Smooth muscle cell (in vitro differentiated cells): Measurements from ENCODE around the gene MYL11. TPM values are rescaled to one million over a fixed set of nuclear protein-coding genes. Genes with fewer than 3 reads are reported as not detected.
A peak's percentile ranks its signal among the peaks of the same experiment; 100 is the strongest.

Experiments
- DNase-seq: peaks from one replicate; lab custom pipeline; 2025; ENCODE audit not compliant: unreplicated experiment; lab: John Stamatoyannopoulos, UW
- H2AFZ ChIP-seq: fragments of 200-600 bp; sonication (generic); 2 replicates; pipeline ENCODE4 v1.6.0; 2016; ENCODE audit warnings: antibody characterized with exemption, low read depth, mild to moderate bottlenecking
- H3F3A ChIP-seq: fragments of 200-600 bp; sonication (generic); 2 replicates; pipeline ENCODE4 v1.6.0; 2017; ENCODE audit warnings: antibody characterized with exemption, low read depth
- H3K27ac ChIP-seq: fragments of 200-600 bp; sonication (generic); 2 replicates; pipeline ENCODE4 v1.5.1; 2016; ENCODE audit warnings: low read depth, mild to moderate bottlenecking
- H3K27me3 ChIP-seq: fragments of 200-600 bp; sonication (generic); 2 replicates; pipeline ENCODE4 v1.6.1; 2016; ENCODE audit warnings: low read depth, mild to moderate bottlenecking
- H3K36me3 ChIP-seq: fragments of 200-600 bp; sonication (generic); 2 replicates; pipeline ENCODE4 v1.5.1; 2016; ENCODE audit warnings: low read depth
- H3K4me1 ChIP-seq: fragments of 200-600 bp; sonication (generic); 2 replicates; pipeline ENCODE4 v1.5.1; 2016; ENCODE audit warnings: low read depth
- H3K4me2 ChIP-seq: fragments of 200-600 bp; sonication (generic); 2 replicates; pipeline ENCODE4 v1.6.0; 2016; ENCODE audit warnings: mild to moderate bottlenecking
- H3K4me3 ChIP-seq: fragments of 200-600 bp; sonication (generic); 2 replicates; pipeline ENCODE4 v1.5.1; 2016; ENCODE audit warnings: mild to moderate bottlenecking
- H3K79me2 ChIP-seq: fragments of 200-600 bp; sonication (generic); 2 replicates; pipeline ENCODE4 v1.6.0; 2016; ENCODE audit warnings: low read depth, mild to moderate bottlenecking
- H3K9ac ChIP-seq: fragments of 200-600 bp; sonication (generic); 2 replicates; pipeline ENCODE4 v1.6.0; 2016; ENCODE audit warnings: low read depth
- H3K9me3 ChIP-seq: fragments of 200-600 bp; sonication (generic); replicated peaks from 2 replicates; pipeline ENCODE4 v1.5.1; 2016; ENCODE audit warnings: low read depth
- H4K20me1 ChIP-seq: fragments of 200-600 bp; sonication (generic); 2 replicates; pipeline ENCODE4 v1.6.0; 2016; ENCODE audit warnings: low read depth
- CTCF ChIP-seq: fragments of 200-600 bp; sonication (generic); IDR thresholded peaks from 2 replicates; pipeline ENCODE4 v1.5.1; 2017; ENCODE audit warnings: borderline replicate concordance, mild to moderate bottlenecking, antibody characterized with exemption; ENCODE audit not compliant: insufficient read depth, poor library complexity, severe bottlenecking
- WGBS: methylation state at CpG from one replicate; pipeline ENCODE4 v1.1.7; 2016; ENCODE audit warnings: low lambda C conversion rate; 5-methylcytosine and 5-hydroxymethylcytosine counted together
- polyA plus RNA-seq: library from polyadenylated mRNA; unstranded; fragments of >200 nt; fragmentation: Nextera tagmentation; extraction: Ambion mirVana; gene quantifications from 2 replicates; pipeline ENCODE4 v1.2.1, GENCODE V29; 2016
- total RNA-seq: library from RNA; depleted of rRNA; stranded (reverse); fragments of >200 nt; gene quantifications from 2 replicates; pipeline ENCODE4 v1.2.3, GENCODE V29; 2014

MYL11 gene
- total and polyA plus RNA-seq, 2 experiments from 2014 or later = 3.6 TPM; not detected in 1

DNA sequence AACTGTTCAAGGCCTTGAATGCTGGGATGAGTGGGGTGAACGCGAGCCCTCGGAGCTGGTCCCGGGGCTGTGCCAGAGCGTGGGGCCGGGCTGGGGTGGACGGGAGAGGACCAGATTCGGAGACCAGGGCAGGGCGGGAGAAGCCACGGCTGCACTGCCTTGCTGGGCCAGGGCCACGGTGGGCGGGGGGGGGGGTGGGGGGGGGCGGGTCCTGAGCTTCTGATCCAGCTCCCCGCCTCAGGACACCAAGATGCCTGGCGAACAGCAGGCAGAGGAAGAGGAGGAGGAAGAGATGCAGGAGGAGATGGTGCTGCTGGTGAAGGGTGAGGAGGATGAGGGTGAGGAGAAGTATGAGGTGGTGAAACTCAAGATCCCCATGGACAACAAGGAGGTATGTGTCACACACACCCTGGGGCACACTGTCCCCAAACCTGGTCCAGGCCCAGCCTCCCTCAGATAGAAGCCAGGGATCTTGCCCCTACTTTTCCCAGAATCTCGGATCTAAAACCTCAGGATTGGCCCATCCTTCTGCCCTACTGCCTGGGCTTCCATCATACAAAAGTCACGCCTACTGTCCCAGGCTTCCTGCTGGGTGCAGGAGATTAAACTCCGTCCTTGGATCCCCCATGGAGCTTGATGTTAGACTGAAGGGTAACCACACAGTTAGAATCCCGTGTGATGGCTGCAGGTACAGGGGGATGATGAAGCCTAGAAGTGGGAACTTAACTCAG is 33.4 kb downstream of the MYL11 start:
- Histone ChIP-seq H3K4me1 (peaks cover 6% of the 10 kb centered on the region), H3K4me2 (peak overlapping the region; percentile 84), H3K36me3 (no peaks in the 10 kb centered on the region), H3K9me3 (no peaks in the 10 kb centered on the region), H4K20me1 (peaks cover 5% of the 10 kb centered on the region), H2AFZ (peak overlapping the region; percentile 82), H3K27ac (peak overlapping the region; percentile 84), H3K79me2 (peaks cover 16% of the 10 kb centered on the region), H3K9ac (peak overlapping the region; percentile 77), H3K4me3 (peak overlapping the region; percentile 80), H3F3A (peaks cover 10% of the 10 kb centered on the region), H3K27me3 (no peaks in the 10 kb centered on the region)
- DNase-seq = no peak
- no peak for TF ChIP-seq CTCF
- 32% methylated on average over 9 of the region's 19 CpGs for WGBS

- Histone ChIP-seq H3K36me3 (no peaks in the 10 kb centered on the region), H3K27me3 (no peaks in the 10 kb centered on the region), H3K4me3 (no peak overlapping the region), H3F3A (peaks cover 10% of the 10 kb centered on the region), H3K9me3 (no peaks in the 10 kb centered on the region), H4K20me1 (peaks cover 12% of the 10 kb centered on the region), H3K27ac (no peak overlapping the region), H3K79me2 (peaks cover 16% of the 10 kb centered on the region), H2AFZ (no peak overlapping the region), H3K9ac (no peak overlapping the region), H3K4me1 (peaks cover 6% of the 10 kb centered on the region), H3K4me2 (peak overlapping the region; percentile 84)
- DNase-seq = peak; percentile 82
- peak; percentile 94 for TF ChIP-seq CTCF
- 56% methylated on average over 15 of the region's 15 CpGs for WGBS
Measured at GRCh38 chr16:30409125-30410060, 34.8 kb downstream of the MYL11 start.

DNA sequence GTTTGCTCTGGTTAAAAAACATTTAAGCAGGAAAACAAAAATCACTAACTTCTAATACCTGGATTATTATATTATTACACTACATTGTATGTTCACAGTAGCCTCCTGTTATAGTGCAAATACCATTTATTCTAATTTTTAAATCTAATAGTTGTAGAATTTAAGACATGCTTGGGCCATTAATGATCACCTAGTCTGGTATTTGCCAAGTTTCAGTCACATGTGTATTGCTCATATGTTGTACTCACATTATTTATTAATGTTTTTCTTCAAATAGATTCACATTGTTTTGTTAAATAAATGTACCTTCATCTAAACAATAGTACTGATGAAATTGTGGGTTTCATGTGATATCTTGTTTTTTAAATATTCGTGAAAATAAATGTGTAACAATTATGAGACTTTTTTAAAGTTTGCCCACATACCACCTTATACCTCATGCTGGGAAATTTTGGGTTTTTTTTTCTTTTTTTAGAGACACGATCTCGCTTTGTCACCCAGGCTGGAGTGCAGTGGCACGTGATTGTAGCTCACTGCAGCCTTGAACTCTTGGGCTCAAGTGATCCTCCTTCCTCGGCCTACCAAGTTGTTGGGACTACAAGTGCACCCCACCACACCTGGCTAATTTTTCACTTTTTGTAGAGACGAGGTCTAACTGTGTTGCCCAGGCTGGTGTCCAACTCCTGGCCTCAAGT is 38.7 kb downstream of the MYL11 start:
- Histone ChIP-seq H2AFZ (no peak overlapping the region), H3K27me3 (no peaks in the 10 kb centered on the region), H3K9me3 (no peaks in the 10 kb centered on the region), H3K4me1 (no peaks in the 10 kb centered on the region), H3K4me3 (no peak overlapping the region), H4K20me1 (peaks cover 19% of the 10 kb centered on the region), H3K27ac (no peak overlapping the region), H3K4me2 (no peak overlapping the region), H3K9ac (no peak overlapping the region), H3K79me2 (peaks cover 16% of the 10 kb centered on the region), H3K36me3 (no peaks in the 10 kb centered on the region), H3F3A (peaks cover 27% of the 10 kb centered on the region)
- WGBS = 96% methylated on average over 6 of the region's 6 CpGs
- TF ChIP-seq CTCF = no peak
- DNase-seq = no peak
